RPMI8226 (cell line): Measurements from ENCODE around the gene ADAMTS19.
"Not testable (repeated sequence)": the region's sequence is repeated elsewhere in the genome, so short reads cannot be mapped to it uniquely, and the experiment has no call there.

Experiments used
- DNase-seq: peaks from one replicate; pipeline ENCODE4 v3.0.0-alpha.2; 2015

Gene ADAMTS19

DNA sequence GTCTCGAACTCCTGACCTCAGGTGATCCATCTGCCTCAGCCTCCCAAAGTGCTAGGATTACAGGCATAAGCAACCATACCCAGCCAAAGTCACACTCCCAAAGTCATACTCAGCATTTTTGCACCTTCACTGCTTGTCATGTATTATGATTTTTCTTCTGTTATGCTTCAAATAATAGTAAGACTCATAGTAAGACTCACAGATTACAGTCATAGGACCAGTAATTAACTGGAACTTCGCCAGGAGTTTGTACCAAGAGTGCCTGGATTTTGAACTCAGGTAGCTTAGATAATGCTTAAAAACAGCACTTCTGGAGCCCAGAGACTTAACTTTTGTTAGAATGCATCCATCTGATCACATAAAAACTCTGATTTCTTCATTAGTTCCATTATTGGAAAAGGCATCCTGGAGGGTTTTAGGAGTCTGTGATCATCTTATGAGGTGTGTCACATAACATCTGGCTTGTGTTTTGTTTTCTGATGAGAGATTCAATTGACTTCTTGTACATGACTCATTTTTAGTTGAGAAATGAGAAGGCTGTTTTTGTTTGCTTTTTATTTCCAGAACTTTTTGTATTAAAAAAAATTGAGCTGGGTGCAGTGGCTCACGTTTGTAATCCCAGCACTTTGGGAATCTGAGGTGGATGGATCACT, 131.5 kb downstream of the ADAMTS19 start:
- no peak for DNase-seq

GRCh38 chr5:129593525-129593924, 133.4 kb downstream of the ADAMTS19 start:
- no peak for DNase-seq

DNA sequence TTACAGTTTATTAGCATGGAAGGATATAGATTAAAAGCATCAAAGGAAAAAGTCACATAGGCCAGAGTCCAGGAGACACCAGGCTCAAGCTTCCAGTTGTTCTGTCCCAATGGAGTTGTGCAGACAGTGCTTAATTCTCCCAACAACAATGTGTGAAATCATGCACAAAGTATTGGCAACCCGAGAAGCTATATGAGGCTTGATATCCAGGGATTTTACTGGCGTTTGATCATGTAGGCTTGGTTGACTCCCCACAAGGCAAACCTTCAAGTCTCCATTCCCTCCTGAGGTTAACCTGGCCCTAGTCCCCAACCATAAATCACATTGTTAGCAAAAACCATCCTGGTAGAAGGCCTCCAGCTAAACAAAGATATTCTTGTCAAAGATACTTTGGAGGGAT, 141.5 kb downstream of the ADAMTS19 start:
- DNase-seq, result no peak

- DNase-seq, result no peak
Observed at GRCh38 chr5:129608350-129608749, 148.3 kb downstream of the ADAMTS19 start.

- no peak for DNase-seq
Observed at GRCh38 chr5:129609710-129610109, 149.6 kb downstream of the ADAMTS19 start.

DNA sequence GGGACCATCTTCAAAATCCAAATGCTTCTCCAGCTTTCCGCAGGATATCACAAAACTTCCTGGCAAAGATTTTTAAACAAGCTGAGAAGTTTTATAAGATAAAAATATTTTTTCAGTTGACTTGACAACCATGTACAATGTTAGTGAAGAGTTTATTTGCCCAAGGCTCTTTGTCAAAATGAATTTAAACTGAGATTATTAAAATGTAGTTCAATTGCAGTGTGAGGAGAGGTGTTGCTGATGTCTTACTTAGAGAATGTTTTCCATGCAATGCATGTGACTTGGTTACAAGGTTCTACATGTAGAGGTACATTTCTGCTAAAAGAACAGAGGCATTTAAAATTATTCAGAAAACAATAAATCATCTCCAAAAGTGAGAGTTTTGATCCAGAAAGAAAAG, 156.4 kb downstream of the ADAMTS19 start:
- DNase-seq, result no peak

GRCh38 chr5:129617206-129617605, 157.1 kb downstream of the ADAMTS19 start:
- no peak for DNase-seq

DNA sequence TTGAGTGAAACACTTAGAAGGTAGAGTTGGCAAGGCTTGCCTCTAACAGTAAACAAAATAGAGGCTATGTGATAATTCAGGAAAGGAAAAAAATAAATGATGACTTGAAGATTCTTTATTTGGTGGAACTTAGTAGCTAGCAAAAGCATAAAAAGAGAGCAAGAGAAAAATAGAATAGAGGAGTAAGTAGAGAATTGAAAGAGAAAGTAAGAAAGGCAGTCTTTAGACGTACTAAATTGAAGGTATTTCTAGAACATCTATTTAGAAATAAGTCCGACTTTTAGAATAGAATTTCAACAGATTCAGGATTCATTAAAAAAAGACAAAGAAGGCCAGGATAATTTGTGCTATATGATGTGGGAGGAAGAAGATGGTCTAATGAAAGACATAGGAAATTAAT, 159.7 kb downstream of the ADAMTS19 start:
- no peak for DNase-seq

DNA sequence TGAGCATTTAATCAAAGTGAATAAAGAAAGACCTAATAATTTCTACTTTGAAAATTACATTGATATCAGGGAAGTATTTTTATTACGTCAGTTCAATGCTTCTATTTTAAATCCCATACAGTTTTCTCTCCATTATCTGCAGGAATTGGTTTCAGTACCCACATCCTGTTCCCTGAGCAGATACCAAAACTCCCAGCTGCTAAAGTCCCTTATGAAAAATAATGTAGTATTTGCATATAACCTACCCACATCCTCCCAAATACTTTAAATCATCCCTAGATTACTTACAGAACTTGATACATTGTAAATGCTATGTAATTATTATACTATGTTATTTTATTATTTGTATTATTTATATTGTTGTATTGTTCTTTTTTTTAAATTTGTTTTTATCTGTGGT, 162.4 kb downstream of the ADAMTS19 start:
- no peak for DNase-seq

- no peak for DNase-seq
Observed at GRCh38 chr5:129629575-129629974, 169.5 kb downstream of the ADAMTS19 start.

DNA sequence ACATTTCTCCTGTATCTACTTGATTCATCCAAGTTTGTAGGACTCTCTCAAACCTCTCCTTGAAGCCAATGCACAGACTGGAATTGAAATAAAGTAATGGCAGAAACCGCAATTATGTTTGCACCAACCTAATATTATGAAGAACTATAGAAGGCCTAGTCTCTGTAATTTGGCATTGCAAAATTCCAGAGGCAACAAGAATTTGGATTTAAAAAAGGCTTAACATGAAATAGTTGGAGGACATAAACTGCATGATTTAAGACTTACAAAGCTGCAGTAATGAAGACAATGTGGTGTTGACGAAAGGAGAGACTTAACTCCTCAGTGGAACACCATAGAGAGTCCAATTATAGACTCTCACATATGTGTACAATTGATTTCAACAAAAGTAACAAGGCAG, 170.0 kb downstream of the ADAMTS19 start:
- no peak for DNase-seq

- no peak for DNase-seq
Observed at GRCh38 chr5:129631961-129632360, 171.9 kb downstream of the ADAMTS19 start.

- DNase-seq, result not testable (repeated sequence)
Observed at GRCh38 chr5:129637501-129637900, 177.4 kb downstream of the ADAMTS19 start.

DNA sequence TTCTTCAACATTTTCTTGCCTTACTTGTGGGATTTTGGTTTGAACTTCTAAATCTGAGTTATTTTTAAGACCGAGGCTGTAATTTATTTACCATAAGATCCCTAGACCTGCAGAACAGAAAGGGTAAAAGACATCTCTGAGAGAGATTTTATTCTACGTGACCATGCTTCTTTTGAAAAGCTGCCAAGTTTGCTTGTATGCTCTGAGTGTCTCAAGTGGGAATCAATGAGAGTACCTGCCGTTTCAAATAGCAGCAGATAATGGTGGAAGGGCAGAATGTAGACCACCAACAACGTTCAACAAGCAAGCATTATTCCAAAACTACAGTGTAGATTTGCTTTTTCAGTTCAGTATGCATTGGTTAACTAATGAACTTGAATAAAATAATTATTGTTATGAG, 179.2 kb downstream of the ADAMTS19 start:
- no peak for DNase-seq

DNA sequence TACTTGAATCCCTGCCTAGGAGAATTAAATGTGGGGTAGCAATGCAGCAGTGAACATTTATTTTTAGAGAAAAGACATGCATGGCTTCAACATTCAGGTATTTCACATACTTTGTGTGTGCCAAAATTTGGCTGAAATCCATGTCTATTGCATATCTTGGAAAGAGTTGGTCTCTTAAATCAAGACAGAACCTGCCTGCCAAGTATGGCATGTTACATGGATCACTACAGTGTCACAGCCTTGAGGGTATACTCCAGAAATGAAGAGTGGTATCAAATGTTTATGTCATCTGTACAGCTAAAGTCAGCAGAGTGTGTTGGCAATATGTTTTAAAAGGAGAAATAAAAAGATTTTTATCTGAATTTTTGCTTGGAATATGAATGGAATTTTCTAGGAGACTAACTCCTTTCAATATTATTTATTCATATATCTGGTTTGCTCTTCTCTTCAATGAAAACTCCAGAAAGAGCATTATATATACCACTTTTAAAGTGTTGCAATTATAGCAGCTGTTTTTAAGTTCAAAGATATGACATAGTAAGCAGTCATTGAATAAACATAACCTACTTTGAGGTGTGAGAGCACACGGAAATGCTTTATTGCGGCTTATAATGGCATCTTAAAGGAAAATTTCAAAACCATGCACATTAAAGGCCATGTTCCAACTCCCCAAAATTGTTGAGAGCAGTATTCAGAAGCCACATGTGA, 192.4 kb downstream of the ADAMTS19 start:
- no peak for DNase-seq

GRCh38 chr5:129653057-129653375, 192.9 kb downstream of the ADAMTS19 start:
- no peak for DNase-seq

DNA sequence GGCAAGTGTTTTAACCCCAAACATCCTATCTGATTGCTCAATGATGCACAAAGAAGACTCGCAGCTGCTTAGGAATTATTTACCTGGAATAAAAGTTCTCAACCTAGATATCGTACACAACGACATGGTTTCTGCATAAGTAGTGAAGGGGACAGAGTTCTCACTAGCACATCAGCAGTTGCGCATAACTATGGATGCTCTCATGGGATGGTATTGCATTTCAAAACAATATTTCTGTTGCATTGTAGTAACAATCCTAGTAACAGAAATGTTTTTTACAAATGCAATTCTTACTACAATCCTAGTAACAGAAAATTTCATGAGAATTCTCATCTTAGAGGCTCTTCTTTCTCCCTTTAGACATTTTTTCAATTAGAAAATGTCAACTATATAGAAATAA, 193.3 kb downstream of the ADAMTS19 start:
- DNase-seq, result no peak

DNA sequence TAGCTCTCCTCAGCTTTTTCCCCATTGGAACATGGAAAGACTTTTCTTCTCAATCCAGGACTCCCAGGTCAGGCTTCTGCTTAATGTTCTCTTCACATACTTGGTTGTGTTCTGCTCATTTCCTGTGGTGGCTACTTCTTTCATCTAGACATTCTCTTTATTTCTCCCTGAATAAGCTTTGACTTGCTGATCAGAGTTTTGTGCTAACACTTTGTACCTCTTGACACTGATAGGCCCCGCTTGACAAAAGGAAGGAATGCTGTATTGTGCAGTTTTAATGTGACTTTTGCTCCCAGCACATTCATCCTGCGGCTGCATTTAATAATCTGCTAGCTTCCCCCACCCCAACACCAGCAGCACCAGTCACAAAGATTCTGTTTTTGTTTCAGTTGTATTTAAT, 196.9 kb downstream of the ADAMTS19 start:
- DNase-seq, result no peak

DNA sequence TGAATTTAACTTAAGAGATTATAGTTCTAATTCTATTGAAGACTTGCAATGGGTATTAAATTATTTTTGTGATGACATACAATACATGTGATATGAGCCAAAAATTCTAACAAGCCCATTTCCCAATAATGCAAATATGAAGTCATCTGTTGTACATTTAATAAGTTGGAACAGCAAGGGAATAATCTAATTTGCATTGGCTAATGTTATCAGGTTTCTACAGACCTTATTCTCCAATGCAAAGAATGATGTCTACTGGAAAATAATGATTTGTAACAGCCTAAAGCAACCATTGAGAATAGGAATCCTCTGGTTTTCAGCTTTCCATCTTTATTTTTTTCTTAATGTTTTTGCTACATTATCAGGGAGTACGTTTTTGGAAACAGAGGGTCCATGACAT, 198.7 kb downstream of the ADAMTS19 start:
- DNase-seq, result no peak

DNA sequence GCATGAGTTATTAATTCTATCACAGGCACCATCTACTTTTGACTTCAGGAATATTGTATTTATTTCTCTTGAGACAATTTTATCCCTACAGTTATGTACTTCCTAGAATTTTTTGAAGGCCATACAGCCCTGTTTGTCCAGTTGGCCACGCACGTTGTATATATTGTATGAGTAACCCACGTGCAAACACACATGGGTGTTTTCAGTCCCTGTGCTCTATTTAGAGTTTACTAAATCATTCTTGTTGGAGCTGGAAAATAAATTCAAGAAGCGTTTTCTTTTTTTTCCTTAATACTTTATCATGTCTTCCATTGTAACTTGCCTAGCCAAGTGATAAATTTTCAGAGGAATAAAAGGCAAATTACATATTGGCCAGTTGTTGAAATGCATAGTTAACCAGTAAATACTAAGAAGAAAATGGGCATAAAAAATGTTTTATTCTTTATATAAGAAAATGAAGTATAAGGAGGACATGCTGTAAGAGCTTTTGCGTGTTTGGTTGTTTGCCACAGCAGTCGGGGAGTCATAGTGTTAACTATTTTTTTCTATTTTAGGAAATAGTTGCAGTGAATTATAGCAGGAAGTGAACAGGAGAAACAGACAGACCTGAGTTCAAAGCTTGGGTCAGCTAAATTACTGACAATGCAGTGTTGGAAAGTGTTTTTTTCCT, 201.4 kb downstream of the ADAMTS19 start:
- DNase-seq, result no peak

DNA sequence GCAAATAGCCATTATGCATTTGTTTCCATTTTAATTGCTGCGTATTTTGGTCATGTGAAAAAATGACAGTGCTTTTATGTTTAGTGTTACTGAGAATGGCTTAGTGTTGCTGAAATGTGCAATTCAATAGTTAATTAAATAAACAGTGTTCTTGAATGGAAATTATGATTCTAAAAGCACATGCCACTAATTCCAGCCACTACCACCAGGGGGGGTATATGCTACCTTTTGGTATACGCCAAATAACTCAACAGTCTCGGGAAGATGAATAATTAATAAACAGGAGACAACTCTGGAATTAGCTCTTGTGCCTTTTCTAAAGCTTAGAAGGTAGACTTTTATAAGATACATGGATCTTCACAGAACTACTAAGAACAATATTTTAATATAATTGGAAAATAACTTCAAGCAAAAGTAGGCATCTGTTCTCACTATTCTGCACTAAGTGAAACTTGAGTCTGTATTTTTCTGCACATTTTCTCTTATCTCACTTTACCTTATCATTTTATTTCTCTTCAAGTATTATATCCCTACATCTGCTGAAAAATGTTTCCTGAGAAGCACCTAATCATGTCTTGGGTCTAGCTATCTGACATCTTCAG, 204.3 kb downstream of the ADAMTS19 start:
- DNase-seq, result peak; percentile 56

- no peak for DNase-seq
Observed at GRCh38 chr5:129670957-129671500, 210.9 kb downstream of the ADAMTS19 start.

DNA sequence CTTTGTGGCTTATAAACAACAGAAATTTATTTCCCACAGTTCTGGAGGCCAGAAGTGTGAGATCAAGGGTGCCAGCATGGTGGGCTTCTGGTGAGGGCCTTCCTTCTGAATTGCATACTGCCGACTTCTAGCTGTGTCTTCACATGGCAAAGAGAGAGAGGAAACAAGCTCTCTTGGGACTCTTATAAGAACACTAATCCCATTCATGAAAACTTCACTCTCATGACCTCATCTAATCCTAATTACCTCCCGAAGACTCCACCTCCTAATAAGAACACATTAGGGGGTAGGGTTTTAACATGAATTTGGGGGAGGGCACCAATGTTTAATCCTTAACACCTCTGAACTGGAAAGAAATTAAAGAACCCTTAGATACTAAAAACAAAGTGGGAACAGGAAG, 211.9 kb downstream of the ADAMTS19 start:
- DNase-seq, result no peak

DNA sequence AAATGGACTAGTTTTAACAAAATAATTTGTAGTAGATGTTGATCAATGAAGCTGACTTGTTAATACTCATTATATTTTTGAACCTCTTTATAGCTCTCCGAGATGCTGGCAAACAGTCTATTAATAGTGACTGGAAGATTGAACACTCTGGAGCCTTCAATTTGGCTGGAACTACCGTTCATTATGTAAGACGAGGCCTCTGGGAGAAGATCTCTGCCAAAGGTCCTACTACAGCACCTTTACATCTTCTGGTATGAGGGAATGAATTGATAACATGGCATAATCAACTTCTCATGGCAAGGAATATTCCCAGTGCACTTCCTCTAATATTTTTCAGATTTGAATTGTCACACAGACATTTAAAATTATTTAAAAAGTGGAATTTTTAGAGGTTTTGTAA, 219.6 kb downstream of the ADAMTS19 start:
- DNase-seq, result no peak
